ENCODE measurements around the gene XXYLT1. TPM values are rescaled to one million over a fixed set of nuclear protein-coding genes. Genes with fewer than 3 reads are reported as not detected.

The XXYLT1 gene
- total RNA-seq, 1 experiment from 2014 or later, result 23.4 TPM

GRCh38 chr3:195140410-195140809 lies 130.5 kb downstream of the XXYLT1 start:
- ChIA-PET POLR2A (no interaction called here), CTCF (interaction anchor here (0.6 kb wide), 1 partner anchor 9 kb away, joined by 3 read pairs; no protein-coding TSS in a partner anchor)
- Mint-ChIP-seq H3K9me3 (peaks cover 15% of the 10 kb centered on the region), H3K4me1 (no peaks in the 10 kb centered on the region), H3K27ac (no peak overlapping the region), H3K36me3 (peaks cover 21% of the 10 kb centered on the region), H3K4me3 (no peak overlapping the region), H3K27me3 (ENCODE audit: low read depth) (no peaks in the 10 kb centered on the region)
- TF ChIP-seq, protein P1, sequence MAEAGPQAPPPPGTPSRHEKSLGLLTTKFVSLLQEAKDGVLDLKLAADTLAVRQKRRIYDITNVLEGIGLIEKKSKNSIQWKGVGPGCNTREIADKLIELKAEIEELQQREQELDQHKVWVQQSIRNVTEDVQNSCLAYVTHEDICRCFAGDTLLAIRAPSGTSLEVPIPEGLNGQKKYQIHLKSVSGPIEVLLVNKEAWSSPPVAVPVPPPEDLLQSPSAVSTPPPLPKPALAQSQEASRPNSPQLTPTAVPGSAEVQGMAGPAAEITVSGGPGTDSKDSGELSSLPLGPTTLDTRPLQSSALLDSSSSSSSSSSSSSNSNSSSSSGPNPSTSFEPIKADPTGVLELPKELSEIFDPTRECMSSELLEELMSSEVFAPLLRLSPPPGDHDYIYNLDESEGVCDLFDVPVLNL (CRISPR knock-in tag; IDR thresholded peaks at IDR 0.05; ENCODE audit: borderline replicate concordance, low read depth), result no peak
- no peak for TF ChIP-seq NR3C1 (CRISPR knock-in tag; conservative IDR thresholded peaks at IDR 0.05; ENCODE audit: low read depth)
- TF ChIP-seq ZSCAN18 (CRISPR knock-in tag; IDR thresholded peaks at IDR 0.05), result no peak
- no peak for TF ChIP-seq NFE2L1 (CRISPR knock-in tag; IDR thresholded peaks at IDR 0.05)
- TF ChIP-seq ZNF416 (CRISPR knock-in tag; IDR thresholded peaks at IDR 0.05), result no peak
- no peak for TF ChIP-seq ELF4 (CRISPR knock-in tag; IDR thresholded peaks at IDR 0.05; ENCODE audit: low read depth)
- TF ChIP-seq OVOL2 (CRISPR knock-in tag; IDR thresholded peaks at IDR 0.05; ENCODE audit: borderline replicate concordance), result no peak
- ATAC-seq (no peak), DNase-seq (ENCODE audit: low spot score) (no peak)

GRCh38 chr3:195139876-195140240 lies 131.1 kb downstream of the XXYLT1 start:
- CTCF ChIA-PET, result interaction anchor here (0.6 to 0.8 kb wide), 2 partner anchors 9 to 21 kb away, joined by 3 read pairs; no protein-coding TSS in a partner anchor

More at GRCh38 chr3:195139876-195140240, 131.1 kb downstream of the XXYLT1 start:
- Mint-ChIP-seq H3K27ac (no peak overlapping the region), H3K4me3 (no peak overlapping the region), H3K9me3 (peaks cover 15% of the 10 kb centered on the region), H3K4me1 (no peaks in the 10 kb centered on the region), H3K36me3 (peaks cover 21% of the 10 kb centered on the region), H3K27me3 (ENCODE audit: low read depth) (no peaks in the 10 kb centered on the region)
- DNase-seq (ENCODE audit: low spot score), result no peak
- TF ChIP-seq, protein P2, sequence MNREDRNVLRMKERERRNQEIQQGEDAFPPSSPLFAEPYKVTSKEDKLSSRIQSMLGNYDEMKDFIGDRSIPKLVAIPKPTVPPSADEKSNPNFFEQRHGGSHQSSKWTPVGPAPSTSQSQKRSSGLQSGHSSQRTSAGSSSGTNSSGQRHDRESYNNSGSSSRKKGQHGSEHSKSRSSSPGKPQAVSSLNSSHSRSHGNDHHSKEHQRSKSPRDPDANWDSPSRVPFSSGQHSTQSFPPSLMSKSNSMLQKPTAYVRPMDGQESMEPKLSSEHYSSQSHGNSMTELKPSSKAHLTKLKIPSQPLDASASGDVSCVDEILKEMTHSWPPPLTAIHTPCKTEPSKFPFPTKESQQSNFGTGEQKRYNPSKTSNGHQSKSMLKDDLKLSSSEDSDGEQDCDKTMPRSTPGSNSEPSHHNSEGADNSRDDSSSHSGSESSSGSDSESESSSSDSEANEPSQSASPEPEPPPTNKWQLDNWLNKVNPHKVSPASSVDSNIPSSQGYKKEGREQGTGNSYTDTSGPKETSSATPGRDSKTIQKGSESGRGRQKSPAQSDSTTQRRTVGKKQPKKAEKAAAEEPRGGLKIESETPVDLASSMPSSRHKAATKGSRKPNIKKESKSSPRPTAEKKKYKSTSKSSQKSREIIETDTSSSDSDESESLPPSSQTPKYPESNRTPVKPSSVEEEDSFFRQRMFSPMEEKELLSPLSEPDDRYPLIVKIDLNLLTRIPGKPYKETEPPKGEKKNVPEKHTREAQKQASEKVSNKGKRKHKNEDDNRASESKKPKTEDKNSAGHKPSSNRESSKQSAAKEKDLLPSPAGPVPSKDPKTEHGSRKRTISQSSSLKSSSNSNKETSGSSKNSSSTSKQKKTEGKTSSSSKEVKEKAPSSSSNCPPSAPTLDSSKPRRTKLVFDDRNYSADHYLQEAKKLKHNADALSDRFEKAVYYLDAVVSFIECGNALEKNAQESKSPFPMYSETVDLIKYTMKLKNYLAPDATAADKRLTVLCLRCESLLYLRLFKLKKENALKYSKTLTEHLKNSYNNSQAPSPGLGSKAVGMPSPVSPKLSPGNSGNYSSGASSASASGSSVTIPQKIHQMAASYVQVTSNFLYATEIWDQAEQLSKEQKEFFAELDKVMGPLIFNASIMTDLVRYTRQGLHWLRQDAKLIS (CRISPR knock-in tag; IDR thresholded peaks at IDR 0.05; ENCODE audit: borderline replicate concordance), result no peak
- TF ChIP-seq, protein P3, sequence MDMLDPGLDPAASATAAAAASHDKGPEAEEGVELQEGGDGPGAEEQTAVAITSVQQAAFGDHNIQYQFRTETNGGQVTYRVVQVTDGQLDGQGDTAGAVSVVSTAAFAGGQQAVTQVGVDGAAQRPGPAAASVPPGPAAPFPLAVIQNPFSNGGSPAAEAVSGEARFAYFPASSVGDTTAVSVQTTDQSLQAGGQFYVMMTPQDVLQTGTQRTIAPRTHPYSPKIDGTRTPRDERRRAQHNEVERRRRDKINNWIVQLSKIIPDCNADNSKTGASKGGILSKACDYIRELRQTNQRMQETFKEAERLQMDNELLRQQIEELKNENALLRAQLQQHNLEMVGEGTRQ (CRISPR knock-in tag; IDR thresholded peaks at IDR 0.05), result no peak
- no peak for TF ChIP-seq TEAD4 (CRISPR knock-in tag; IDR thresholded peaks at IDR 0.05)
- TF ChIP-seq GRHL2 (CRISPR knock-in tag; IDR thresholded peaks at IDR 0.05; ENCODE audit: insufficient replicate concordance, severe bottlenecking), result no peak
- no peak for TF ChIP-seq USF1 (CRISPR knock-in tag; IDR thresholded peaks at IDR 0.05)
- TF ChIP-seq PRRX2 (CRISPR knock-in tag; IDR thresholded peaks at IDR 0.05), result no peak
- TF ChIP-seq MAX (CRISPR knock-in tag; IDR thresholded peaks at IDR 0.05), result no peak
- TF ChIP-seq JUN (CRISPR knock-in tag; IDR thresholded peaks at IDR 0.05), result no peak
- TF ChIP-seq FOXP1 (CRISPR knock-in tag; IDR thresholded peaks at IDR 0.05; ENCODE audit: borderline replicate concordance), result no peak
- TF ChIP-seq, protein P4, sequence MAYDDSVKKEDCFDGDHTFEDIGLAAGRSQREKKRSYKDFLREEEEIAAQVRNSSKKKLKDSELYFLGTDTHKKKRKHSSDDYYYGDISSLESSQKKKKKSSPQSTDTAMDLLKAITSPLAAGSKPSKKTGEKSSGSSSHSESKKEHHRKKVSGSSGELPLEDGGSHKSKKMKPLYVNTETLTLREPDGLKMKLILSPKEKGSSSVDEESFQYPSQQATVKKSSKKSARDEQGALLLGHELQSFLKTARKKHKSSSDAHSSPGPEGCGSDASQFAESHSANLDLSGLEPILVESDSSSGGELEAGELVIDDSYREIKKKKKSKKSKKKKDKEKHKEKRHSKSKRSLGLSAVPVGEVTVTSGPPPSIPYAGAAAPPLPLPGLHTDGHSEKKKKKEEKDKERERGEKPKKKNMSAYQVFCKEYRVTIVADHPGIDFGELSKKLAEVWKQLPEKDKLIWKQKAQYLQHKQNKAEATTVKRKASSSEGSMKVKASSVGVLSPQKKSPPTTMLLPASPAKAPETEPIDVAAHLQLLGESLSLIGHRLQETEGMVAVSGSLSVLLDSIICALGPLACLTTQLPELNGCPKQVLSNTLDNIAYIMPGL (CRISPR knock-in tag; IDR thresholded peaks at IDR 0.05), result no peak
- no peak for TF ChIP-seq SMAD3 (CRISPR knock-in tag; IDR thresholded peaks at IDR 0.05; ENCODE audit: borderline replicate concordance)
- TF ChIP-seq, protein P5, sequence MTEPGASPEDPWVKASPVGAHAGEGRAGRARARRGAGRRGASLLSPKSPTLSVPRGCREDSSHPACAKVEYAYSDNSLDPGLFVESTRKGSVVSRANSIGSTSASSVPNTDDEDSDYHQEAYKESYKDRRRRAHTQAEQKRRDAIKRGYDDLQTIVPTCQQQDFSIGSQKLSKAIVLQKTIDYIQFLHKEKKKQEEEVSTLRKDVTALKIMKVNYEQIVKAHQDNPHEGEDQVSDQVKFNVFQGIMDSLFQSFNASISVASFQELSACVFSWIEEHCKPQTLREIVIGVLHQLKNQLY (CRISPR knock-in tag; IDR thresholded peaks at IDR 0.05), result no peak
- no peak for TF ChIP-seq TEAD1 (CRISPR knock-in tag; IDR thresholded peaks at IDR 0.05)
- no peak for TF ChIP-seq ZNF317 (CRISPR knock-in tag; IDR thresholded peaks at IDR 0.05; ENCODE audit: borderline replicate concordance, low read depth)
- no peak for TF ChIP-seq RORB (CRISPR knock-in tag; IDR thresholded peaks at IDR 0.05)
- TF ChIP-seq MXD4 (CRISPR knock-in tag; IDR thresholded peaks at IDR 0.05; ENCODE audit: borderline replicate concordance), result no peak
- ATAC-seq, result no peak
- POLR2A ChIA-PET, result no interaction called here

Data from WTC11 (cell line).